Neuronal stem cell (in vitro differentiated cells): ENCODE measurements around the gene DPYSL4.

Experiments
- DNase-seq: peaks from one replicate; pipeline ENCODE4 v3.0.0-alpha.2; 2013; ENCODE audit warnings: low spot score
- H2AFZ ChIP-seq: one replicate; pipeline ENCODE4 v1.6.1; 2013; ENCODE audit warnings: mild to moderate bottlenecking, low read length, inconsistent platforms
- H2AK5ac ChIP-seq: 2 replicates; pipeline ENCODE4 v1.6.1; 2013; ENCODE audit warnings: low read depth, mild to moderate bottlenecking, inconsistent platforms, low read length, moderate library complexity, mixed read lengths
- H2BK120ac ChIP-seq: 2 replicates; pipeline ENCODE4 v1.6.1; 2013; ENCODE audit warnings: low read depth, mild to moderate bottlenecking, inconsistent platforms, low read length, moderate library complexity, mixed read lengths
- H2BK12ac ChIP-seq: one replicate; pipeline ENCODE4 v1.6.1; 2013; ENCODE audit warnings: low read length, inconsistent platforms
- H2BK15ac ChIP-seq: 2 replicates; pipeline ENCODE4 v1.6.1; 2013; ENCODE audit warnings: mild to moderate bottlenecking, low read length, inconsistent platforms, mixed read lengths
- H2BK5ac ChIP-seq: one replicate; pipeline ENCODE4 v1.6.1; 2013; ENCODE audit warnings: inconsistent platforms, mild to moderate bottlenecking, low read length, moderate library complexity
- H3K14ac ChIP-seq: one replicate; pipeline ENCODE4 v1.6.1; 2013; ENCODE audit warnings: low read length, inconsistent platforms
- H3K18ac ChIP-seq: 2 replicates; pipeline ENCODE4 v1.6.1; 2013; ENCODE audit warnings: low read length, inconsistent platforms
- H3K23ac ChIP-seq: 2 replicates; pipeline ENCODE4 v1.6.1; 2013; ENCODE audit warnings: low read depth, mild to moderate bottlenecking, mixed read lengths, low read length, inconsistent platforms; ENCODE audit not compliant: poor library complexity
- H3K27ac ChIP-seq: replicated peaks from 3 replicates; pipeline ENCODE4 v1.5.1; 2013; ENCODE audit warnings: low read length, inconsistent platforms
- H3K27me3 ChIP-seq, 3 experiments: 2 replicates each; pipeline ENCODE4 v1.6.1; 2013; ENCODE audit warnings: low read length in 3 of 3, mild to moderate bottlenecking in 2 of 3, inconsistent platforms in 1 of 3, low read depth in 1 of 3, mixed read lengths in 1 of 3, moderate library complexity in 1 of 3; ENCODE audit not compliant: control insufficient read depth in 3 of 3, insufficient read depth in 3 of 3
- H3K36me3 ChIP-seq, 2 donors: replicated peaks in 1 of 2; 2 replicates each; pipeline ENCODE4 v1.6.1; 2013; ENCODE audit warnings: low read length in 2 of 2; ENCODE audit not compliant: control insufficient read depth in 2 of 2, insufficient read depth in 2 of 2
- H3K4ac ChIP-seq: 2 replicates; pipeline ENCODE4 v1.6.1; 2013; ENCODE audit warnings: inconsistent platforms, mild to moderate bottlenecking, low read length, moderate library complexity
- H3K4me1 ChIP-seq, 2 donors: 1 replicate in 1 of 2; 2 replicates in 1 of 2; pipeline ENCODE4 v1.6.1; 2013; ENCODE audit warnings: low read length in 2 of 2, low read depth in 1 of 2; ENCODE audit not compliant: control insufficient read depth in 2 of 2, insufficient read depth in 1 of 2
- H3K4me2 ChIP-seq: one replicate; pipeline ENCODE4 v1.6.1; 2013; ENCODE audit warnings: mild to moderate bottlenecking, low read length, inconsistent platforms; ENCODE audit not compliant: insufficient read depth, poor library complexity, severe bottlenecking
- H3K4me3 ChIP-seq, 2 donors: 2 replicates each; pipeline ENCODE4 v1.5.1; 2013; ENCODE audit warnings: low read length in 2 of 2, mild to moderate bottlenecking in 2 of 2, inconsistent platforms in 1 of 2, moderate library complexity in 1 of 2
- H3K79me1 ChIP-seq: one replicate; pipeline ENCODE4 v1.6.1; 2013; ENCODE audit warnings: low read depth, mild to moderate bottlenecking, inconsistent platforms, low read length, moderate library complexity
- H3K9ac ChIP-seq: one replicate; pipeline ENCODE4 v1.6.1; 2013; ENCODE audit warnings: mild to moderate bottlenecking, low read depth, low read length, inconsistent platforms; ENCODE audit not compliant: poor library complexity
- H3K9me3 ChIP-seq, 2 donors: replicated peaks in 1 of 2; 2 replicates each; pipeline versions ENCODE3 to v1.6.1; 2013; ENCODE audit warnings: low read length in 2 of 2, mild to moderate bottlenecking in 2 of 2, inconsistent platforms in 1 of 2, low read depth in 1 of 2, mixed read lengths in 1 of 2, moderate library complexity in 1 of 2; ENCODE audit not compliant: control insufficient read depth in 2 of 2, insufficient read depth in 1 of 2
- H4K8ac ChIP-seq: one replicate; pipeline ENCODE4 v1.6.1; 2013; ENCODE audit warnings: low read depth, mild to moderate bottlenecking, inconsistent platforms, low read length, moderate library complexity
- H4K91ac ChIP-seq: one replicate; pipeline ENCODE4 v1.6.1; 2013; ENCODE audit warnings: low read length, low read depth, mild to moderate bottlenecking, inconsistent platforms; ENCODE audit not compliant: poor library complexity
- WGBS, 2 donors: extraction: QIAGEN DNeasy Blood & Tissue Kit; methylation state at CpG; one replicate each; pipeline ENCODE4 v1.1.7; 2013; ENCODE audit warnings: missing lambda C conversion rate in 2 of 2, mixed read lengths in 1 of 2; ENCODE audit not compliant: insufficient read length in 2 of 2, insufficient replicate concordance in 1 of 2; ENCODE audit errors: extremely low coverage in 2 of 2; 5-methylcytosine and 5-hydroxymethylcytosine counted together

Gene DPYSL4

DNA sequence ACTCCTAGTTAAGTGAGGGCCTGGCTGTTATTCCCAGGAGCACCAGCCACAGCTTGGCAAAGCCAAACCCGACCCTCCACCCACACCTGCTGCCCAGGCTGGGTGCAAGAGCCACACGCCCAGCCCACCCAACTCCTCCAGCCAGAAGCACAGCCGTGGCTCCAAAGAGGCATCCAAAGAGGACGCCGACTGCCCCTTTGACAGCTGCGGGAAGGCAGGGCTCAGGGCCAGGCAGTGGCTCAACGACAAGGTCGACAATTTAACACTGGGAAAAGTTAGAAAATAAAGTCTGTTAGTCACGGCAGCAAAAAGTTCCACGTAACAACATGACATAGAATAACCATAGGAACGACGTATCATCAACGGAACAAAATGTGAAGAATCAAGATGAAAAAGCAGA is 54.3 kb downstream of the DPYSL4 start:
- no peak overlapping the region for H4K91ac ChIP-seq
- no peak overlapping the region for H3K4me3 ChIP-seq
- H3K23ac ChIP-seq: peak overlapping the region; percentile 37
- no peak for DNase-seq
- H3K36me3 ChIP-seq: no peaks in the 10 kb centered on the region
- no peak overlapping the region for H3K4me2 ChIP-seq
- peaks cover 12 to 48% of the 10 kb centered on the region in 2 donors for H3K4me1 ChIP-seq
- H3K18ac ChIP-seq: peak overlapping the region; percentile 77
- H2AK5ac ChIP-seq: peak overlapping the region; percentile 95
- H3K4ac ChIP-seq: peak overlapping the region; percentile 86
- peak overlapping the region; percentile 98 for H2BK15ac ChIP-seq
- H3K27me3 ChIP-seq: no peaks in the 10 kb centered on the region
- no peak overlapping the region for H2BK120ac ChIP-seq
- H2BK12ac ChIP-seq: peak overlapping the region; percentile 52
- peak overlapping the region; percentile 92 for H3K14ac ChIP-seq
- peak overlapping the region; percentile 69 for H2BK5ac ChIP-seq
- no peak overlapping the region for H2AFZ ChIP-seq
- peak overlapping the region; percentile 55 for H3K9ac ChIP-seq
- H3K79me1 ChIP-seq: peaks cover 4% of the 10 kb centered on the region
- H4K8ac ChIP-seq: peak overlapping the region; percentile 31
- no peaks in the 10 kb centered on the region for H3K9me3 ChIP-seq
- WGBS, 2 donors: no CpG with 5 or more reads among the region's 13 CpGs
- no peak overlapping the region for H3K27ac ChIP-seq

DNA sequence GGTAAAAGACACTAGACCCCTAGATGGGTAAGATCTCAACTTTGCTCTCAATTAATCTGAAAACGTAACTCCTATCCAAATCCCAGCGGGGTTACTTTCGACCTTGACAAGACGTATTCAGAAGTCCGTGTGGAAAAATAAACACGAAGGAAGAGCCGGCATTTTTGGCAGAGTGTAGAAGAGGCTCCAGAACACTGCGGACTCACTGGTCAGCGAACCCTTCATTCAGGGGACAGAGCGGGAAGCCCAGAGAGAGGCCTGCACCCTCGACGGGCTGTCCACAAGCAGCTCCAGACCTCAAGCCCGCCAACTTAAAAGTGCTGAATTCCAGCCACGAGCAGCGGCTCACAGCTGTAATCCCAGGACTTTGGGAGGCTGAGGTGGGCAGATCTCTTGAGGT is 54.7 kb downstream of the DPYSL4 start:
- Histone ChIP-seq H4K91ac (no peak overlapping the region), H3K14ac (no peak overlapping the region), H3K23ac (no peak overlapping the region), H3K27ac (no peak overlapping the region), H2BK120ac (no peak overlapping the region), H3K36me3 (no peaks in the 10 kb centered on the region), H4K8ac (no peak overlapping the region), H2BK5ac (no peak overlapping the region), H3K27me3 (no peaks in the 10 kb centered on the region), H3K4ac (no peak overlapping the region), H2BK12ac (no peak overlapping the region), H3K79me1 (peaks cover 4% of the 10 kb centered on the region), H3K4me2 (no peak overlapping the region), H3K9ac (no peak overlapping the region), H2AK5ac (no peak overlapping the region), H2BK15ac (no peak overlapping the region), H3K4me1 (peaks cover 12 to 50% of the 10 kb centered on the region in 2 donors), H3K4me3 (no peak overlapping the region), H2AFZ (no peak overlapping the region), H3K9me3 (no peaks in the 10 kb centered on the region), H3K18ac (no peak overlapping the region)
- WGBS, 2 donors: no CpG with 5 or more reads among the region's 15 CpGs
- no peak for DNase-seq

DNA sequence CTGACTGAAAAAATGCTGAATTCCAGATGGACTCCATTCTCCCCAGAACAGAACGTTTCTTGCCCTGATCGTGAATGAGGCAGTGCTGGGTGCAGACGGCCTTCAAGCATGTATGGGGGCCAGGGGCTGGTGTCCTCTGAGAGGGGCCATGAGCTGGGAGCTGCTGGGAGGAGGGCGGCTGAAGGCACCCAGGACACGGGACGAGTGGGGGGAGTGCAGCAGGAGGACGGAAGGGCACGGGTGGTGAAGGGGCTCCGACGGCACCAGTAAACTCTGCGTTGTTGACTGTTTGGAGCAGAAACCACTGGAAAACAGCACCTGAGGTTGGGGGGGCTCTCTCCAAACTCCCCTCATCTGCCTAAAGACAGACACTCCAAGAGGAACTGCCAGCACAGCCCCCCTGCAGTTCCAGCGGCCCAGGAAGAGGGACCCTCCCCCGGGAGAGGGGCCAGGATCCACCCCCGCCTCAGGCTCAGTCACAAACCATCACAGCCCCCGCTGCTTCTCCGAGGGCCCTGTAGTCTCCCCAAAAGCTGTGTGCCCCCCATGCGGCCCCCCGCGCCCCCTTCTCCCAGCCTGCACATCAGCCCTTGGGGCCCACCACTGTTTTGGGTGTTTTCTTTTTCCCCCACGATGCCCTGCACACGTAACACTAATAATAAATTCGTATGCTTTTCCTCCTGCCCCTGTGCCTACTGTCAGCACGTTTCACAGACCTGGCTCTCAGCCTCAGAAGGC is 55.5 kb downstream of the DPYSL4 start:
- Histone ChIP-seq H2AK5ac (peak overlapping the region; percentile 93), H2AFZ (no peak overlapping the region), H3K14ac (no peak overlapping the region), H2BK12ac (peak overlapping the region; percentile 24), H3K27me3 (no peaks in the 10 kb centered on the region), H3K9ac (peak overlapping the region; percentile 18), H3K36me3 (no peaks in the 10 kb centered on the region), H2BK120ac (peak overlapping the region; percentile 99), H4K8ac (no peak overlapping the region), H3K79me1 (peaks cover 6% of the 10 kb centered on the region), H2BK15ac (peak overlapping the region; percentile 97), H3K23ac (peak overlapping the region; percentile 40), H3K4ac (no peak overlapping the region), H3K27ac (no peak overlapping the region), H4K91ac (no peak overlapping the region), H3K4me3 (no peak overlapping the region), H3K4me1 (peaks cover 12 to 48% of the 10 kb centered on the region in 2 donors), H2BK5ac (peak overlapping the region; percentile 79), H3K4me2 (no peak overlapping the region), H3K9me3 (no peaks in the 10 kb centered on the region), H3K18ac (peak overlapping the region; percentile 95)
- WGBS, 2 donors: no CpG with 5 or more reads among the region's 23 CpGs
- no peak for DNase-seq

DNA sequence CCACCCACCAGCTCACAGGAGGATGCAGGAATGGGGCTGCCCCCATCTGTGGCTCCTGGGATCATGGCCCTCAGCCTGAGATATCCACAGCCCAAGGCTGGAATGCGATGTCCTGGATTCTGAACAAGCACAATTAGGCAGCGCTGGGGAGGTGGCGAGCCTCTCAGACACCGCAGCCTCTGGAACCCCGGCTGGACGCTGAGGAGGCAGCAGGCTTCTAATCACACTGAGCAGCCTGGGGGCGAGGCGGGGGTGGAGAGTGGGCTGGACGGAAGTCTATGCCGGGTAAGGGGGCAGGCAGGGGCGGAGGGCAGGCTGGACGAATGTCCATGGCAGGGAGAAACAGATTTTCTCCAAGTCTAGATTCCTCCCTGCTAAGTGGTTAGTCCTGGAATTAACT is 56.4 kb downstream of the DPYSL4 start:
- Histone ChIP-seq H3K27ac (no peak overlapping the region), H2BK120ac (peak overlapping the region; percentile 98)
- no peak for DNase-seq

More for the DNA sequence above, 56.4 kb downstream of the DPYSL4 start:
- Histone ChIP-seq H2BK5ac (peak overlapping the region; percentile 79), H2AFZ (no peak overlapping the region), H3K79me1 (peaks cover 6% of the 10 kb centered on the region), H3K36me3 (no peaks in the 10 kb centered on the region), H4K8ac (no peak overlapping the region), H3K9me3 (no peaks in the 10 kb centered on the region), H2AK5ac (peak overlapping the region; percentile 93), H3K4me3 (no peak overlapping the region), H3K4me1 (peaks cover 9 to 40% of the 10 kb centered on the region in 2 donors), H3K23ac (peak overlapping the region; percentile 82), H4K91ac (no peak overlapping the region), H3K14ac (peak overlapping the region; percentile 32), H3K9ac (no peak overlapping the region), H3K27me3 (no peaks in the 10 kb centered on the region), H2BK15ac (peak overlapping the region; percentile 97), H3K18ac (peak overlapping the region; percentile 95), H3K4me2 (peak overlapping the region; percentile 4), H2BK12ac (peak overlapping the region; percentile 88), H3K4ac (no peak overlapping the region)
- no CpG with 5 or more reads among the region's 12 CpGs for WGBS, 2 donors
